SU-DHL-6 (cell line): Measurements from ENCODE around the gene CTCFL.

ENCODE experiments used
- H2AFZ ChIP-seq: fragments of 200-600 bp; sonication (generic); 2 replicates; pipeline ENCODE4 v1.6.1; 2014; ENCODE audit warnings: low read depth, mild to moderate bottlenecking, moderate library complexity, mixed read lengths, antibody characterized with exemption, low read length; ENCODE audit not compliant: severe bottlenecking
- H3F3A ChIP-seq: fragments of 200-600 bp; shearing (Covaris generic); 2 replicates; pipeline ENCODE4 v1.6.0; 2016; ENCODE audit warnings: antibody characterized with exemption, mild to moderate bottlenecking; ENCODE audit not compliant: insufficient read depth
- H3K27ac ChIP-seq: fragments of 200-600 bp; sonication (generic); 2 replicates; pipeline ENCODE4 v1.5.1; 2016; ENCODE audit warnings: low read depth, mild to moderate bottlenecking, low read length, moderate library complexity, mixed read lengths
- H3K27me3 ChIP-seq: fragments of 200-600 bp; sonication (generic), shearing (Covaris generic); 2 replicates; pipeline ENCODE4 v1.6.0; 2014; ENCODE audit warnings: mild to moderate bottlenecking, low read length
- H3K36me3 ChIP-seq: fragments of 200-600 bp; sonication (generic); 2 replicates; pipeline ENCODE4 v1.6.1; 2014; ENCODE audit warnings: mild to moderate bottlenecking, low read length, mixed read lengths
- H3K4me2 ChIP-seq: fragments of 300-600, 200-600 bp; shearing (Covaris generic), sonication (generic); 2 replicates; pipeline ENCODE4 v1.6.0; 2014; ENCODE audit warnings: low read length, low read depth, mild to moderate bottlenecking; ENCODE audit not compliant: poor library complexity, severe bottlenecking
- H3K4me3 ChIP-seq: fragments of 200-600 bp; sonication (generic); 2 replicates; pipeline ENCODE4 v1.5.1; 2014; ENCODE audit warnings: antibody characterized with exemption, low read length, mild to moderate bottlenecking, mixed read lengths; ENCODE audit not compliant: insufficient read depth, poor library complexity, severe bottlenecking
- H3K79me2 ChIP-seq: fragments of 200-600 bp; sonication (generic); 2 replicates; pipeline ENCODE4 v1.6.1; 2014; ENCODE audit warnings: mild to moderate bottlenecking, low read length, moderate library complexity; ENCODE audit not compliant: insufficient read depth
- H3K9ac ChIP-seq: fragments of 200-600 bp; sonication (generic); 2 replicates; pipeline ENCODE4 v1.7.0; 2014; ENCODE audit warnings: mild to moderate bottlenecking, low read length
- H3K9me2 ChIP-seq: fragments of 200-600 bp; sonication (generic); replicated peaks from 2 replicates; pipeline ENCODE4 v1.6.1; 2014; ENCODE audit warnings: low read length; ENCODE audit not compliant: insufficient read depth
- H3K9me3 ChIP-seq: fragments of 200-600 bp; sonication (generic); 2 replicates; pipeline ENCODE4 v1.6.1; 2014; ENCODE audit warnings: low read length, mixed read lengths; ENCODE audit not compliant: insufficient read depth
- H4K20me1 ChIP-seq: fragments of 200-600 bp; sonication (generic); 2 replicates; pipeline ENCODE4 v1.6.1; 2014; ENCODE audit warnings: low read depth, mild to moderate bottlenecking, antibody characterized with exemption, low read length, moderate library complexity, mixed read lengths
- CTCF ChIP-seq: fragments of 200-600 bp; sonication (generic); IDR thresholded peaks from one replicate; pipeline ENCODE4 v1.5.1; 2017; ENCODE audit warnings: antibody characterized with exemption, mild to moderate bottlenecking, low read length, moderate library complexity; ENCODE audit not compliant: insufficient read depth, poor library complexity, severe bottlenecking
- EZH2phosphoT487 ChIP-seq: fragments of 200-600 bp; sonication (generic), shearing (Covaris generic); conservative IDR thresholded peaks from 2 replicates; pipeline ENCODE4 v1.6.1; 2018; ENCODE audit warnings: mild to moderate bottlenecking, antibody characterized with exemption, low read length, moderate library complexity, mixed read lengths

The CTCFL gene

GRCh38 chr20:57522380-57523140, 2.4 kb downstream of the CTCFL start:
- no peak overlapping the region for H3K27ac ChIP-seq
- H3K9me3 ChIP-seq = no peaks in the 10 kb centered on the region
- no peak overlapping the region for H3K4me2 ChIP-seq
- no peak overlapping the region for H3K9ac ChIP-seq
- no peaks in the 10 kb centered on the region for H3K9me2 ChIP-seq
- H3K79me2 ChIP-seq = no peaks in the 10 kb centered on the region
- no peak overlapping the region for H3K4me3 ChIP-seq
- no peaks in the 10 kb centered on the region for H3K27me3 ChIP-seq
- H4K20me1 ChIP-seq = no peaks in the 10 kb centered on the region
- no peak for TF ChIP-seq EZH2phosphoT487
- no peak for TF ChIP-seq CTCF
- H3F3A ChIP-seq = no peaks in the 10 kb centered on the region
- no peak overlapping the region for H2AFZ ChIP-seq
- H3K36me3 ChIP-seq = no peaks in the 10 kb centered on the region

- TF ChIP-seq EZH2phosphoT487 = no peak
- H3K36me3 ChIP-seq = no peaks in the 10 kb centered on the region
- H3K4me2 ChIP-seq = no peak overlapping the region
- H3K27me3 ChIP-seq = no peaks in the 10 kb centered on the region
- H3K4me3 ChIP-seq = no peak overlapping the region
- H4K20me1 ChIP-seq = no peaks in the 10 kb centered on the region
- H3K27ac ChIP-seq = no peak overlapping the region
- no peaks in the 10 kb centered on the region for H3K9me3 ChIP-seq
- H3K9me2 ChIP-seq = no peaks in the 10 kb centered on the region
- no peaks in the 10 kb centered on the region for H3K79me2 ChIP-seq
- H3K9ac ChIP-seq = no peak overlapping the region
- H2AFZ ChIP-seq = no peak overlapping the region
- no peaks in the 10 kb centered on the region for H3F3A ChIP-seq
Observed at GRCh38 chr20:57517904-57518303, 7.0 kb downstream of the CTCFL start.

- no peaks in the 10 kb centered on the region for H3K27me3 ChIP-seq
- no peak overlapping the region for H3K27ac ChIP-seq
- H3K9ac ChIP-seq = no peak overlapping the region
- H3K9me2 ChIP-seq = no peaks in the 10 kb centered on the region
- H4K20me1 ChIP-seq = no peaks in the 10 kb centered on the region
- H3K9me3 ChIP-seq = no peaks in the 10 kb centered on the region
- H3K79me2 ChIP-seq = no peaks in the 10 kb centered on the region
- H3K36me3 ChIP-seq = no peaks in the 10 kb centered on the region
- H3K4me3 ChIP-seq = no peak overlapping the region
- H3K4me2 ChIP-seq = no peak overlapping the region
- no peak overlapping the region for H2AFZ ChIP-seq
- H3F3A ChIP-seq = no peaks in the 10 kb centered on the region
- TF ChIP-seq CTCF = peak; percentile 60
- no peak for TF ChIP-seq EZH2phosphoT487
Observed at GRCh38 chr20:57514273-57514751, 10.6 kb downstream of the CTCFL start.

GRCh38 chr20:57513199-57513598, 11.7 kb downstream of the CTCFL start:
- Histone ChIP-seq H2AFZ (no peak overlapping the region), H3K9me2 (no peaks in the 10 kb centered on the region), H3F3A (no peaks in the 10 kb centered on the region), H4K20me1 (no peaks in the 10 kb centered on the region), H3K27me3 (no peaks in the 10 kb centered on the region), H3K9ac (no peak overlapping the region), H3K4me3 (no peak overlapping the region), H3K27ac (no peak overlapping the region), H3K36me3 (no peaks in the 10 kb centered on the region), H3K4me2 (no peak overlapping the region), H3K9me3 (no peaks in the 10 kb centered on the region), H3K79me2 (no peaks in the 10 kb centered on the region)
- TF ChIP-seq EZH2phosphoT487 (no peak), CTCF (no peak)
